ENCODE measurements around the gene TOM1L2. TPM values are rescaled to one million over a fixed set of nuclear protein-coding genes. Genes with fewer than 3 reads are reported as not detected.

Gene TOM1L2
- total and polyA plus RNA-seq, 8 donors = 51.2 to 71.2 (median 57.4) TPM

DNA sequence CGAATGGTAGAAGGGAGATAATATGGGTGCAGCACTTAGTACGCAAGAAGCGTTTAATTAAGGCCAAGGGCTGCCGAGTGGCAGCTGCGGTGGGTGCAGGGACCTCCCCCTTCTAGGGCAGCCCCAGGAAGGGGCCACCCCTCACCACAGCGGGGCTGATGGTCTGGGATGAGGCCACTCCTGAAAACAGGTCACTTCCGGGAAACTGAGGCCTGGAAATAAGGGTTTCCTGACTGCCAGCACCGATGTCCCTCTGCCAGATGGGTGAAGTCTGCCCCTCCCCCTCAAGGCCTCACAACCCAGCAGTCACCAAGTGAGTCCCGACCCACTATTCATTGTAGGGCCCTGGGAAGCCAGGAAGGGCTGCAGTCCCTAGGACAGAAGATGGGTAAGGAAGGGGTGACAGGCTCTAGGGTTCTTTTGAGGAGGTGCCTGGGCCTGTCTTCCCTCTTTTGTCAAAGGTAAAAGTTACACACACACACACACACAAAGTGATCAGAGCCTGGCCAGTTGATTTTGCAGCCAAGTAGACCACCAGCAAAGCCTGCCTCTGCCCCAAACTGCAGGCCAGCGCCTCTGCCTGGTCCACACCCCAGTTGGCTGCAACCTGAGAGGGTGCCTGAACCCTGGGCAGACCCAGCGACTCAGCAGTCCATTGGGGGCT lies 147.9 kb downstream of the TOM1L2 start:
- peak overlapping the region; percentile 21 to 50 for H3K4me3 ChIP-seq
- intact Hi-C loops (cut with DNase I) = no loop called here
- H3K9me3 ChIP-seq = no peaks in the 10 kb centered on the region
- peaks cover 53 to 78% of the 10 kb centered on the region in 2 donors for H3K4me1 ChIP-seq
- no peak for TF ChIP-seq CTCF (IDR thresholded peaks at IDR 0.05)
- peak overlapping the region; percentile 77 to 86 for H3K27ac ChIP-seq
- peak; percentile 6 for ATAC-seq
- no peak for DNase-seq
- peaks cover 0 to 22% of the 10 kb centered on the region in 2 donors for H3K36me3 ChIP-seq
- H3K27me3 ChIP-seq = no peaks in the 10 kb centered on the region

GRCh38 chr17:17823433-17824118 lies 148.6 kb downstream of the TOM1L2 start:
- intact Hi-C loops (cut with DNase I) = no loop called here
- H3K27me3 ChIP-seq = no peaks in the 10 kb centered on the region
- TF ChIP-seq CTCF (IDR thresholded peaks at IDR 0.05) = no peak
- H3K4me1 ChIP-seq = peaks cover 54 to 85% of the 10 kb centered on the region in 2 donors
- peak overlapping the region; percentile 77 to 86 for H3K27ac ChIP-seq
- ATAC-seq = peak; percentile 86
- H3K4me3 ChIP-seq = peak overlapping the region; percentile 36 to 50
- peaks cover 0 to 29% of the 10 kb centered on the region in 2 donors for H3K36me3 ChIP-seq
- peak; percentile 75 to 95 (median 90) for DNase-seq
- no peaks in the 10 kb centered on the region for H3K9me3 ChIP-seq

DNA sequence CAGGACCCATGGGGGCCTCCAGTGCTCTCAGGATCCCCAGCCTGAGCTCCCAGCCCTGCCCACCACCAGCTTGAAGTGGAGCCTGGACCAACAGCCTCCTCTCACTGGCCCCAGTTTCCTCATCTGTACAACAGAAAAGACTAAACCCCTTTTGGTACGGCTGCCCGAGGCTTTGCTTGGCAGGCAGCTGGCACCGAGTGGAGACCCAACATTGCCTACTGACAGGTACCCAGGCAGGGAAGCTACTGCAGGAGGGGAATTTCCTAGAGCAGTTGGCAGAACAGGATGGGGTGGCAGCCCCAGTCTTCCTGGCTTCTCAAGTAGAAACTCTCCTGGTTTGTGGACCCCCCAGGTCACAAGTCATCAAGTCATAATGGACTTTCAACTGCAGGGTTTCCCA lies 149.6 kb downstream of the TOM1L2 start:
- ATAC-seq (no peak), DNase-seq (no peak)
- Histone ChIP-seq H3K4me3 (peak overlapping the region; percentile 36 to 50), H3K9me3 (no peaks in the 10 kb centered on the region), H3K4me1 (peaks cover 57 to 94% of the 10 kb centered on the region in 2 donors), H3K27me3 (no peaks in the 10 kb centered on the region), H3K27ac (peak overlapping the region in 1 of 2 donors; percentile 26), H3K36me3 (peaks cover 0 to 29% of the 10 kb centered on the region in 2 donors)
- intact Hi-C loops (cut with DNase I) = no loop called here
- no peak for TF ChIP-seq CTCF (IDR thresholded peaks at IDR 0.05)

DNA sequence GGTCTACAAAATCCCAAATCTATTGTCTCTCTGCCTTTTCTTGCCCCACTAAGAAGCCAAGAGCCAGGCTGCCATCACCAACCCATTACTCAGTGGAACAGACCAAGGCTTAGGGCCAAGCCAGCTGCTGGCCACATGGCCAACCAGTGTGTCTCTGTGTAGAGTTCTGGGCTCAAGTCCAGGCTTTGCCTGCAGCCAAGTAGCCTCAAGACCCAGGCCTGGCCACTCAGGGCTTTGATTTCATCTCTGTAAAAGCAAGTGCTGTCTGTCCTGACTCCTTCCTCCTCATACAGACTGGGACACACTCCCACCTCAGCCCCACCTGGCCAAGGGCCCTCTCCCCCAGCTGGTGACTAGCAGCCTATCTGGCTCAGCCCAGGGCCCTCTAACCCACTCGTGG lies 150.0 kb downstream of the TOM1L2 start:
- TF ChIP-seq CTCF (IDR thresholded peaks at IDR 0.05) = no peak
- Histone ChIP-seq H3K27ac (no peak overlapping the region), H3K9me3 (no peaks in the 10 kb centered on the region), H3K36me3 (peaks cover 0 to 31% of the 10 kb centered on the region in 2 donors), H3K4me1 (peaks cover 57 to 93% of the 10 kb centered on the region in 2 donors), H3K27me3 (no peaks in the 10 kb centered on the region), H3K4me3 (peak overlapping the region in 1 of 2 donors; percentile 50)
- DNase-seq (peak in 1 of 4 donors; percentile 81), ATAC-seq (peak; percentile 28)
- intact Hi-C loops (cut with DNase I) = no loop called here

GRCh38 chr17:17820463-17821158 lies 151.6 kb downstream of the TOM1L2 start:
- Histone ChIP-seq H3K4me1 (peaks cover 45 to 77% of the 10 kb centered on the region in 2 donors), H3K27ac (no peak overlapping the region), H3K9me3 (no peaks in the 10 kb centered on the region), H3K36me3 (peaks cover 0 to 41% of the 10 kb centered on the region in 2 donors), H3K4me3 (no peak overlapping the region), H3K27me3 (no peaks in the 10 kb centered on the region)
- intact Hi-C loops (cut with DNase I) = no loop called here
- ATAC-seq (no peak), DNase-seq (no peak)
- no peak for TF ChIP-seq CTCF (IDR thresholded peaks at IDR 0.05)
